ENCODE measurements around the gene CHD2.
"Not testable (repeated sequence)": the region's sequence is repeated elsewhere in the genome, so short reads cannot be mapped to it uniquely, and the experiment has no call there.

Gene CHD2

GRCh38 chr15:93052090-93052879, 152.2 kb downstream of the CHD2 start:
- DNase-seq, result no peak

- no peak for DNase-seq
These were observed 155.1 kb downstream of the CHD2 start for GRCh38 chr15:93055211-93055610.

GRCh38 chr15:93056836-93057235, 156.7 kb downstream of the CHD2 start:
- DNase-seq, result no peak

GRCh38 chr15:93057618-93058017, 157.5 kb downstream of the CHD2 start:
- no peak for DNase-seq

- DNase-seq, result no peak
These were observed 158.0 kb downstream of the CHD2 start for GRCh38 chr15:93058128-93058527.

GRCh38 chr15:93058904-93059427, 158.8 kb downstream of the CHD2 start:
- no peak for DNase-seq

- no peak for DNase-seq
These were observed 159.3 kb downstream of the CHD2 start for GRCh38 chr15:93059442-93059841.

GRCh38 chr15:93060336-93061248, 160.5 kb downstream of the CHD2 start:
- DNase-seq, result no peak

- not testable (repeated sequence) for DNase-seq
These were observed 162.6 kb downstream of the CHD2 start for GRCh38 chr15:93062628-93063261.

- DNase-seq, result no peak
These were observed 163.1 kb downstream of the CHD2 start for GRCh38 chr15:93063262-93063671.

GRCh38 chr15:93063796-93064690, 163.9 kb downstream of the CHD2 start:
- DNase-seq, result no peak

- no peak for DNase-seq
These were observed 165.5 kb downstream of the CHD2 start for GRCh38 chr15:93065641-93066045.

- no peak for DNase-seq
These were observed 166.1 kb downstream of the CHD2 start for GRCh38 chr15:93066224-93066681.

- peak; percentile 31 for DNase-seq
These were observed 166.9 kb downstream of the CHD2 start for GRCh38 chr15:93066834-93067648.

GRCh38 chr15:93067649-93068085, 167.5 kb downstream of the CHD2 start:
- no peak for DNase-seq

- DNase-seq, result no peak
These were observed 168.6 kb downstream of the CHD2 start for GRCh38 chr15:93068581-93069199.

GRCh38 chr15:93070132-93070531, 170.0 kb downstream of the CHD2 start:
- DNase-seq, result no peak

GRCh38 chr15:93070551-93071296, 170.6 kb downstream of the CHD2 start:
- no peak for DNase-seq

GRCh38 chr15:93071469-93071936, 171.4 kb downstream of the CHD2 start:
- DNase-seq, result no peak

GRCh38 chr15:93072011-93072410, 171.9 kb downstream of the CHD2 start:
- peak; percentile 86 for DNase-seq
